Endothelial cell of umbilical vein (primary cell): Measurements from ENCODE around the gene IKZF3. TPM values are rescaled to one million over a fixed set of nuclear protein-coding genes. Genes with fewer than 3 reads are reported as not detected.

Experiments used
- BruUV-seq: library from RNA; stranded (reverse); fragments of 400-500 nt; replicated peaks from 2 replicates; lab custom pipeline; 2021; lab: Mats Ljungman, UMichigan
- CTCF ChIA-PET: fragments of 300-600, 350-600 bp; sonication (Branson Sonifier 250); formaldehyde crosslinking; loops from one replicate; lab custom pipeline; 2021; ENCODE audit warnings: antibody characterized with exemption, inconsistent platforms; lab: Charles Lee
- POLR2A ChIA-PET: fragments of 300-600, 350-600 bp; sonication (Branson Sonifier 250); formaldehyde crosslinking; loops from one replicate; lab custom pipeline; 2021; ENCODE audit warnings: antibody characterized with exemption, inconsistent platforms; lab: Charles Lee
- DNase-seq: peaks from one replicate; pipeline ENCODE4 v3.0.0-alpha.2; 2011; ENCODE audit warnings: low read depth, low spot score
- FAIRE-seq: peaks from 2 replicates; lab custom pipeline; 2011; peaks lifted over from hg19 to GRCh38; lab: Jason Lieb, UNC
- H2AFZ ChIP-seq: 2 replicates; pipeline ENCODE4 v1.6.0; 2012; ENCODE audit warnings: low read depth, low read length, control low read depth, inconsistent platforms
- H3K27ac ChIP-seq: 2 replicates; pipeline ENCODE4 v1.5.1; 2011; ENCODE audit warnings: low read depth, mild to moderate bottlenecking, control low read depth, low read length, moderate library complexity; ENCODE audit not compliant: insufficient read depth
- H3K27me3 ChIP-seq, 2 experiments: 2 replicates each; pipeline versions ENCODE4 v1.6.0 to v1.6.1; 2011; ENCODE audit warnings: low read length in 2 of 2, mixed read lengths in 1 of 2; ENCODE audit not compliant: control insufficient read depth in 2 of 2, insufficient read depth in 2 of 2
- H3K36me3 ChIP-seq, 2 experiments: 2 replicates in 1 of 2; 3 replicates in 1 of 2; pipeline ENCODE4 v1.5.1; 2011; ENCODE audit warnings: low read length in 2 of 2, mild to moderate bottlenecking in 1 of 2, moderate library complexity in 1 of 2; ENCODE audit not compliant: control insufficient read depth in 2 of 2, insufficient read depth in 2 of 2; ENCODE audit errors: extremely low read depth in 1 of 2
- H3K4me1 ChIP-seq: 3 replicates; pipeline ENCODE4 v1.5.1; 2011; ENCODE audit warnings: mild to moderate bottlenecking, low read length; ENCODE audit not compliant: control insufficient read depth, insufficient read depth; ENCODE audit errors: extremely low read depth
- H3K4me2 ChIP-seq: 2 replicates; pipeline ENCODE4 v1.6.1; 2011; ENCODE audit warnings: low read length, control low read depth, mixed read lengths; ENCODE audit not compliant: insufficient read depth
- H3K4me3 ChIP-seq, 3 experiments: fragments of 200-600 bp in 1 of 3; sonication (generic), shearing (Covaris generic) in 1 of 3; replicated peaks in 1 of 3; 2 replicates each; pipeline ENCODE4 v1.5.1; 2011 to 2016; ENCODE audit warnings: control low read depth in 3 of 3, low read length in 3 of 3, mild to moderate bottlenecking in 2 of 3, inconsistent platforms in 1 of 3, low read depth in 1 of 3, moderate library complexity in 1 of 3; ENCODE audit not compliant: insufficient read depth in 1 of 3
- H3K79me2 ChIP-seq: 2 replicates; pipeline ENCODE4 v1.6.0; 2012; ENCODE audit warnings: low read length, inconsistent platforms; ENCODE audit not compliant: control insufficient read depth, insufficient read depth
- H3K9ac ChIP-seq: replicated peaks from 2 replicates; pipeline ENCODE3; 2011; ENCODE audit warnings: low read length, control low read depth; ENCODE audit not compliant: insufficient read depth; ENCODE audit errors: extremely low read depth
- H3K9me1 ChIP-seq: replicated peaks from 3 replicates; pipeline ENCODE4 v1.6.0; 2011; ENCODE audit warnings: mild to moderate bottlenecking, low read length; ENCODE audit not compliant: control insufficient read depth, insufficient read depth; ENCODE audit errors: extremely low read depth
- H3K9me3 ChIP-seq: replicated peaks from 2 replicates; pipeline ENCODE4 v1.5.1; 2012; ENCODE audit warnings: low read length, inconsistent platforms; ENCODE audit not compliant: control insufficient read depth, insufficient read depth
- H4K20me1 ChIP-seq: replicated peaks from 2 replicates; pipeline ENCODE3; 2011; ENCODE audit warnings: mild to moderate bottlenecking, low read length; ENCODE audit not compliant: control insufficient read depth, insufficient read depth; ENCODE audit errors: extremely low read depth
- EZH2 ChIP-seq: IDR thresholded peaks from 2 replicates; pipeline ENCODE4 v1.6.1; 2012; ENCODE audit warnings: borderline replicate concordance, low read depth, mild to moderate bottlenecking, moderate library complexity, low read length, inconsistent platforms; ENCODE audit not compliant: severe bottlenecking
- FOS ChIP-seq: IDR thresholded peaks from 2 replicates; pipeline ENCODE4 v1.6.1; 2011; ENCODE audit warnings: mild to moderate bottlenecking, low read length, moderate library complexity, borderline replicate concordance; ENCODE audit not compliant: insufficient read depth
- GATA2 ChIP-seq: IDR thresholded peaks from 2 replicates; pipeline ENCODE4 v1.7.0; 2011; ENCODE audit warnings: low read depth, mild to moderate bottlenecking, moderate library complexity, mixed read lengths, low read length; ENCODE audit not compliant: insufficient read length, insufficient read depth
- JUN ChIP-seq: IDR thresholded peaks from 2 replicates; pipeline ENCODE4 v1.6.1; 2011; ENCODE audit warnings: borderline replicate concordance, low read depth; ENCODE audit not compliant: insufficient read length, insufficient read depth
- MYC ChIP-seq: IDR thresholded peaks from one replicate; pipeline ENCODE4 v1.6.1; 2011; ENCODE audit warnings: mild to moderate bottlenecking, low read depth, low read length
- POLR2A ChIP-seq: IDR thresholded peaks from 2 replicates; pipeline ENCODE4 v1.6.1; 2012; ENCODE audit warnings: low read depth, mild to moderate bottlenecking, control low read depth, low read length
- POLR2AphosphoS5 ChIP-seq: IDR thresholded peaks from 2 replicates; pipeline ENCODE4 v1.6.1; 2012; ENCODE audit warnings: low read depth, mild to moderate bottlenecking, control low read depth, low read length, moderate library complexity; ENCODE audit not compliant: insufficient read depth
- dilution Hi-C: fragments of 300-500 bp; cut with MboI; formaldehyde crosslinking; loops from one replicate; pipeline ENCODE4 v1.15.0; 2019; ENCODE audit warnings: low sequenced_read_pairs; ENCODE audit not compliant: extremely low pct_ligation_motif_present
- intact Hi-C: fragments of 100-400 bp; cut with micrococcal nuclease; formaldehyde crosslinking; loops from one replicate; pipeline ENCODE4 v1.10.0; 2022
- polyA plus RNA-seq, 4 experiments: library from polyadenylated mRNA; depleted of rRNA in 3 of 4; stranded (reverse) in 3 of 4; unstranded in 1 of 4; fragments of >200 nt; gene quantifications; 2 replicates each; pipeline versions ENCODE4 v1.2.1 to v1.2.3, GENCODE V29; 2011 to 2012; ENCODE audit warnings: missing spikeins in 1 of 4
- total RNA-seq: library from RNA; stranded (reverse); gene quantifications from 2 replicates; pipeline ENCODE4 v1.2.3, GENCODE V29; 2021
- TF ChIP-seq, protein P1 (sequence below), 2 donors: IDR thresholded peaks; 1 replicate in 1 of 2; 2 replicates in 1 of 2; pipeline ENCODE4 v1.5.1; 2011; ENCODE audit warnings: low read length in 2 of 2, mild to moderate bottlenecking in 2 of 2, moderate library complexity in 2 of 2, control low read depth in 1 of 2, inconsistent platforms in 1 of 2, low read depth in 1 of 2; ENCODE audit not compliant: insufficient read depth in 1 of 2; ENCODE audit errors: extremely low read depth in 1 of 2
- TF ChIP-seq, protein P2 (sequence below): IDR thresholded peaks from 2 replicates; pipeline ENCODE4 v1.6.1; 2011; ENCODE audit not compliant: insufficient read depth, insufficient read length

Gene IKZF3
- total and polyA plus RNA-seq, 2 donors (not counting 3 experiments of a cell fraction or from before 2014, with no cell fraction given) = not detected

DNA sequence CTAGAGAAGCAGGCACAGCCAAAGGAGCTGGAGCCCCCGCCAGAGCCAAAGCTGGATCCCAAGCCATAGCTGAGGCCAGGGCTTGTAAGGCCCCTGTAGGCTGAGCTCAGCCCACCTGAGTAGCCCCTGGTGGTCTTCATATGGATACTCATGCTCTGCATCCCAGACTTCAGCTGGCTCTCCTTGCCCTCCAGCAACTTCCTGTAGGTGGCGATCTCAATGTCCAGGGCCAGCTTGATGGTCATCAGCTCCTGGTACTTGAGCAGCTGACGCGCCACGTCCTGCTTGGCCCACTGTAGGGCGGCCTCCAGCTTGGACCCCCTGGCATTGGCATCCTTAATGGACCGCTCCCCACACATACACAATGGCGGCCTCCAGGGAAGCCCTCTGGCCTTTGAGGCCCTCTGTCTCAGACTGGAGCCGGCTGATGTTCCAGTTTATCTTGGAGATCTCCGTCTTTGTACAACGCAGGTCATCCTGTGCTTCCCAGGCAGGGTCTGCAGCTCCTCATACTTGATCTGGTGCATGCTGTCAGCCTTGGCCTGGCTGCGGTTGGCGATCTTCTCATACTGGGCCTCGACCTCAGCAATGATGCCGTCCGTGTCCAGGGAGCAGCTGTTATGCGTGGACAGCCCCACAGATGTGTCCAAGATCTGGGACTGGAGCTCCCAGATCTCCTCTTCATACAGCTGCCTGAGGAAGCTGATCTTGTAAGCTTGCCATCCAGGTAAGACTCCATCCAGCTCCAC, 28.9 kb downstream of the IKZF3 start:
- FAIRE-seq = no peak
- CTCF ChIA-PET = interaction anchor here (1.1 to 1.6 kb wide), 3 partner anchors 12 to 27 kb away, joined by 3 to 4 read pairs (median 3); no protein-coding TSS in a partner anchor
- Histone ChIP-seq H3K9me3 (no peaks in the 10 kb centered on the region), H3K36me3 (no peaks in the 10 kb centered on the region), H3K27me3 (peaks cover 2 to 15% of the 10 kb centered on the region in 2 experiments), H3K4me1 (no peaks in the 10 kb centered on the region), H2AFZ (no peak overlapping the region), H3K4me3 (no peak overlapping the region), H3K4me2 (no peak overlapping the region), H3K27ac (no peak overlapping the region), H4K20me1 (no peaks in the 10 kb centered on the region), H3K9me1 (no peaks in the 10 kb centered on the region), H3K79me2 (no peaks in the 10 kb centered on the region), H3K9ac (no peak overlapping the region)
- BruUV-seq = no TSS peak
- TF ChIP-seq POLR2A (no peak), POLR2AphosphoS5 (no peak), EZH2 (no peak)
- TF ChIP-seq, protein P1, sequence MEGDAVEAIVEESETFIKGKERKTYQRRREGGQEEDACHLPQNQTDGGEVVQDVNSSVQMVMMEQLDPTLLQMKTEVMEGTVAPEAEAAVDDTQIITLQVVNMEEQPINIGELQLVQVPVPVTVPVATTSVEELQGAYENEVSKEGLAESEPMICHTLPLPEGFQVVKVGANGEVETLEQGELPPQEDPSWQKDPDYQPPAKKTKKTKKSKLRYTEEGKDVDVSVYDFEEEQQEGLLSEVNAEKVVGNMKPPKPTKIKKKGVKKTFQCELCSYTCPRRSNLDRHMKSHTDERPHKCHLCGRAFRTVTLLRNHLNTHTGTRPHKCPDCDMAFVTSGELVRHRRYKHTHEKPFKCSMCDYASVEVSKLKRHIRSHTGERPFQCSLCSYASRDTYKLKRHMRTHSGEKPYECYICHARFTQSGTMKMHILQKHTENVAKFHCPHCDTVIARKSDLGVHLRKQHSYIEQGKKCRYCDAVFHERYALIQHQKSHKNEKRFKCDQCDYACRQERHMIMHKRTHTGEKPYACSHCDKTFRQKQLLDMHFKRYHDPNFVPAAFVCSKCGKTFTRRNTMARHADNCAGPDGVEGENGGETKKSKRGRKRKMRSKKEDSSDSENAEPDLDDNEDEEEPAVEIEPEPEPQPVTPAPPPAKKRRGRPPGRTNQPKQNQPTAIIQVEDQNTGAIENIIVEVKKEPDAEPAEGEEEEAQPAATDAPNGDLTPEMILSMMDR (IDR thresholded peaks at IDR 0.05; ENCODE audit: extremely low read depth in 1 of 2, insufficient read depth in 1 of 2, low read depth in 1 of 2, low read length in 2 of 2) = no peak
- dilution Hi-C loops (no loop called here), intact Hi-C loops (no loop called here)
- POLR2A ChIA-PET = no interaction called here
- no peak for DNase-seq

DNA sequence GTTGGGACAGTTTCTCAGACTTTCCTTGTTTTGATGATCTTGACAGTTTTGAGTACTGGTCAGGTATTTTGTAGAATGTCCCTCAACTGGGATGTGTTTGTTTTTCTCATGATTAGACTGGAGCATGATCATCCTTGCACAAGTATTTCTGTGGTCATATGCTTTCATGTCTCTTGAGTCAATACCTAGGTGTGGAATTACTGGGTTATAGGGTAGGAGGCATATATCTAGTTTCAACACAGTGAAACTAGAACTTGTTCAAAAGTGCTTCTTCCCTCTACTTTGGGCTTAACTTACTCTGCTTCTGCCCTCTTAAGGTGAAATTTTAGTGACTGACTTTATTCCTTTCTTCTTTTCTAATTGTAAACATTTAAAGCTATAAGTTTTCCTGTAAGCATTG, 30.1 kb downstream of the IKZF3 start:
- H3K4me2 ChIP-seq = no peak overlapping the region
- H2AFZ ChIP-seq = no peak overlapping the region
- H3K27me3 ChIP-seq = peaks cover 2 to 11% of the 10 kb centered on the region in 2 experiments
- ChIA-PET POLR2A (no interaction called here), CTCF (interaction anchor here (1.1 kb wide), 1 partner anchor 13 kb away, joined by 3 read pairs; no protein-coding TSS in a partner anchor)
- TF ChIP-seq GATA2 (no peak), POLR2A (no peak), FOS (no peak), MYC (no peak), POLR2AphosphoS5 (no peak), EZH2 (no peak), JUN (no peak)
- TF ChIP-seq, protein P2, sequence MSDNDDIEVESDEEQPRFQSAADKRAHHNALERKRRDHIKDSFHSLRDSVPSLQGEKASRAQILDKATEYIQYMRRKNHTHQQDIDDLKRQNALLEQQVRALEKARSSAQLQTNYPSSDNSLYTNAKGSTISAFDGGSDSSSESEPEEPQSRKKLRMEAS = no peak
- TF ChIP-seq, protein P1 (IDR thresholded peaks at IDR 0.05; ENCODE audit: extremely low read depth in 1 of 2, insufficient read depth in 1 of 2, low read depth in 1 of 2, low read length in 2 of 2) = no peak
- DNase-seq (no peak), FAIRE-seq (no peak)
- H3K4me1 ChIP-seq = no peaks in the 10 kb centered on the region
- intact Hi-C loops = no loop called here
- H3K9me1 ChIP-seq = no peaks in the 10 kb centered on the region
- BruUV-seq = no TSS peak
- H3K9me3 ChIP-seq = no peaks in the 10 kb centered on the region
- no peaks in the 10 kb centered on the region for H4K20me1 ChIP-seq
- no peak overlapping the region for H3K4me3 ChIP-seq
- H3K9ac ChIP-seq = no peak overlapping the region
- dilution Hi-C loops = no loop called here
- H3K27ac ChIP-seq = no peak overlapping the region
- no peaks in the 10 kb centered on the region for H3K36me3 ChIP-seq
- H3K79me2 ChIP-seq = no peaks in the 10 kb centered on the region
